HG02678 (cell line): Measurements from ENCODE around the gene ERC2.

ENCODE experiments used
- ATAC-seq: cut with Tn5 transposase; IDR thresholded peaks from one replicate; pipeline ENCODE4 v1.9.1; 2021; ENCODE audit warnings: mild to moderate bottlenecking, moderate library complexity; ENCODE audit not compliant: unreplicated experiment

Gene ERC2

DNA sequence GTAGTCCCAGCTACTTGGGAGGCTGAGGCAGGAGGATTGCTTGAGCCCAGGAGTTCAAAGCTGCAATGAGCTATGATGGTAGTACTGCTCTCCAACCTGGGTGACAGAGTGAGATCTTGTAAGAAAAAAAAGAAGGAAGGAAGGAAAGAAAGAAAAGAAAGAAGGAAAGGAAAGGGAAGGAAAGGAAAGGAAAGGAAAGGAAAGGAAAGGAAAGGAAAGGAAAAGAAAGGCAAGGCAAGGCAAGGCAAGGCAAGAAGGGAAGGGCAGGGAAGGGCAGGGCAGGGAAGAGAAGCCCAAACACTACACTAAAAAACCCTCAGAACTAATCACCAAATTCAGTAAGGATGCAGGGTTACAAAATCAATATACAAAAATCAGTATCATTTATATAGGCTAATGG lies 341.6 kb downstream of the ERC2 start:
- ATAC-seq, result no peak

- no peak for ATAC-seq
Measured at GRCh38 chr3:56125358-56126005, 342.8 kb downstream of the ERC2 start.

- ATAC-seq, result no peak
Measured at GRCh38 chr3:56124546-56124945, 343.7 kb downstream of the ERC2 start.

DNA sequence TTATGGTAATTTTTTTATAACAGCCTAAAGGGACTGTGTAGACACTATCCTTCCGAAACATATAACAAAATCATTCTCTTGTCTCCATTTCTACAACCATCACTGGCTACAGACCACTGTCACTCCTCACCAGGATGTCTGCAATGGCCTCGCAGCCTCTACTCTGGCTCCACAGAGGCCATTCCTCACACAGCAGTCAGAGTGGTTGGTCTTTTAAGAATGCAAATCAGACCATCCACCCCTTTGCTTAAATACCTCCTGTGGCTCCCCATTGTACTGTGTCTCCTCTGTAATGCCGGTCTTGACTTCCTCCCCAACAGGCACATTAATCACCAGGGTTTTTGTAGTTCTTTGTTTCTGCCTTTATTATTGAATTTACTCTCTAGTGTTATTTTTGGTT lies 344.8 kb downstream of the ERC2 start:
- no peak for ATAC-seq

- ATAC-seq, result no peak
Measured at GRCh38 chr3:56122911-56123310, 345.4 kb downstream of the ERC2 start.

GRCh38 chr3:56121716-56122115 lies 346.6 kb downstream of the ERC2 start:
- ATAC-seq, result no peak

- ATAC-seq, result no peak
Measured at GRCh38 chr3:56119575-56120349, 348.5 kb downstream of the ERC2 start.

- no peak for ATAC-seq
Measured at GRCh38 chr3:56118968-56119367, 349.3 kb downstream of the ERC2 start.

GRCh38 chr3:56115698-56116097 lies 352.6 kb downstream of the ERC2 start:
- ATAC-seq, result no peak

GRCh38 chr3:56115199-56115598 lies 353.1 kb downstream of the ERC2 start:
- no peak for ATAC-seq

DNA sequence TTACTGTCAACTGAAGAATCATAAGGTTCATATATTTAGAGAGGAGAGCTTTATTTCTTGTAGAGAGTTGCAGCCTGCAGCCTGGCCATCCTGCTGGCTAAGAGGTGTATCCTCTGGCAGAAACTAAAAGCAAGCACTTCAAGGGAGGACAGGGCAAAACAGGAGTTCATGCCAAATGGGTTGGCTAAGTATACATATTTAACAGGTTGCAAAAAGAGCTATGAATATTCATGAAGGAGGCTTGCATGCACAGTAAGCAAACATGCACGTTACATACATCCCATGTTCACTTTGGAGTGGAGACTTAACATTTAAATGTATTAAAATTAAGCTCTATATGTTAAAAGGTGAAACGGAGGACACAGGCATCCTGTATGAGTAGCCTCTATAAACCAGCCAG lies 354.4 kb downstream of the ERC2 start:
- no peak for ATAC-seq

- ATAC-seq, result no peak
Measured at GRCh38 chr3:56113231-56113630, 355.0 kb downstream of the ERC2 start.

- ATAC-seq, result no peak
Measured at GRCh38 chr3:56111606-56112304, 356.5 kb downstream of the ERC2 start.

DNA sequence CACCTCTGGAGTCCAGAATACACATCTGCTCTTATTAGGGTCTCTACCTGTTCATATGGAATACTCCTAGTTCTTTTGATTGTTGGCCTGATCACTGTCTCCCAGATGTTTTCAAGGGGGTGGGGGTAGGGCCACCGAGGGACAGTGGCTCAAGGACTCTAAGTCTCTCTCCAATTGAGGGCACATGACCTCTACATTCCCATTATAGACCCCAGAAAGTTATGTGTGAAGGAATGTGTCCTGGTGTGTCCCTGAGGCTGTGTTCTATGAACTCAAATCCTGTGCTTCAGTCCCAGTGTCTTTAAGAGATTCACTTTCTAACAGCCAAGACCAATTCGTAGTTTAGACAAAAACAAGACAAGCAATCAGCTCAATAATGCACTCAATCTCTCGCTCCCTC lies 357.4 kb downstream of the ERC2 start:
- ATAC-seq, result no peak

GRCh38 chr3:56107157-56107556 lies 361.1 kb downstream of the ERC2 start:
- ATAC-seq, result no peak

DNA sequence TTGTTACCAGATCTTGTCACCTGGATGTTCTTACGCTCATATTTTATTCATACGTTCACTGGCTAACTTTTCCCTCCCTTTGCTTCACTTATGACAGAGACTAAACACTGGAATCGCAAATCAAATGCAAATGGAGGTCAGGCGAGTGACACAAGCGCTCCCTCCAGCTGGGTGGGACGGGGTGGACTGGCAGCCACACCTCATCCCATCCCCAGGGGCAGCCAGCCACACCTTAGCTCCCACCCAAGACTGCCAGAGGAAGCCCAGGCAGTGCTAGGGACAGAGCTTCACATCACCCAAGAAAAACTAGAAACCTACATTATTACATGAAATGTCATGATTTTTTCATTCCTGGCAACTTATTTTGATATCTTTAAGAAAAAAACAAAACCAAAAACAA lies 366.2 kb downstream of the ERC2 start:
- no peak for ATAC-seq

DNA sequence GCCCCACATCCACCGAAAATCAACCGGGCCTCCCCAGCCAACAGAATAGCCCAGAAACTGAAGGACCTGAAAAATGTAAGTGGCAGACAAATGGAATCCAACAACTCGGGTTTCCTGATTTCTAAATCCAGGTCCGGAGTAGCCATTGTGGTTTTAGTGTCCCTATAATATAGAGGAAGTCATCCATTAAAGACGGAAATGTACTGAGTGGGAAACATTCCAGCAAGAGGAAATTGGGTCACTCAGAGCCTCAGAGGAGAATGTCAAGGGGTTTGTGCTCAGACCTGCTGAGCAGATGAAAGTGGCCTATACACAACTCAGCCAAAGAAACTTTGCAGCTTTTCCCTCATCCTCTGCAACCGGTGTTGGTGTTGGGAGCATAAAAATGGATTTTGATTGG lies 366.7 kb downstream of the ERC2 start:
- ATAC-seq, result no peak

DNA sequence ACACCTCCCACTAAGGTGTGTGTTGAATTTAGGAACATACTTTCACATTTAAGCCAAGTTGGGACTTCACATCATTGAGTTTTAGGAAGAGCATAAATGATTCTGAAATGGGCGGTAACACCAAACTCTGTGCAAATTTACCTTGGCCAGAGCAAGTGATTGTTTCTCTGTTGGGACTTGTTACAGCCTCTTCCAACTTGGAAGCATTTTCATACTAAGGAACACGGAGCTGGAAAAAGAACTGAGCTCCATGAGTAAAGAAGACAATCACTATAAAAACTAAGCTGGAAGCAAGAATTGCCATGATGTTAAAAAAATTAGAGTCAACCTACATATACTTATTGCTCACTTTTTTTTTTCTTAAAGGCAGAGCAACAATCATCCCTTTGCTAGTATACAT lies 371.3 kb downstream of the ERC2 start:
- ATAC-seq, result no peak

DNA sequence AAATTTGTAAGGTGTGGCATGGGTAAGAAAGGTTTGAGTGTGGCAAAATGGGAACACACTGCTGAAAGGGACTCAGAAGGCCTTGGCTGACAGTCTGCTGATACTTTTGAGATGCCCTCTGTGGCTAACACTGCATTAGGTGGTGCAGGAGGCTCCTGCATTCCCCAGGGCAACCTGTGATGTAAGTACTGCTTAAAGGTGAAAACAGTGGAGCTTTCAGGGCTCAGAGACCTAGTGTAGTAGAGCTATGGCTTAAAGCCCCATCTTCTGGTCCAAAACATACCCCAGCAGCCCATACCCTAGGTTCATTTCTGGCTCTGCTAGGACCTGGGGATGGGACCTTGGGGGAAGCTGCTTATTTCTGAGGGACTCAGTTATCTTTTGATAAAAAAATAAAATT lies 374.1 kb downstream of the ERC2 start:
- ATAC-seq, result no peak

- ATAC-seq, result no peak
Measured at GRCh38 chr3:56089739-56090138, 378.5 kb downstream of the ERC2 start.

- ATAC-seq, result no peak
Measured at GRCh38 chr3:56087451-56088053, 380.7 kb downstream of the ERC2 start.

DNA sequence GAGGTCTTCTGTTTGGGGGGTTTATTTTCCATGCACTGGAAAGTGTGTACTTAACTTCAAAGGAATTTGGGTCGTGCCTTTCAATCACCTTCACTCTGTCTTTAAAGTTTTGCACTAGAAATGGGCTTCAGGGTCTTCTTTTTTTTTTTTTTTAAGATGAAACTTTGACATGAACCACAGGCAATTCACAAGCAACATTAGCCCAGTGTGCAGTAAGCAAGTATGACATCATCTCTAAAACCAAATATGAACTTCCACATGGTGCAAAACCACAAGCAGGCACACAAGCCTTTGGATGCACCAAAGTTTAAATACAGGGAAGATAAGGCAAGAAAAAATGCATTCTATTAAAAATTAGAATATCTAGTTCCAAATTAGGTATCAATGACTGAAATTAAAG lies 381.9 kb downstream of the ERC2 start:
- ATAC-seq, result no peak
